Activated CD4-positive, alpha-beta T cell treated with anti-CD3 and anti-CD28 coated beads for 4 hours (primary cell): ENCODE data around the gene MT1X.

ENCODE experiments used
- DNase-seq, 2 donors: peaks; one replicate each; pipeline ENCODE4 v3.0.0-alpha.2; 2020

MT1X gene

GRCh38 chr16:56681939-56682702 is at the start of gene MT1X:
Gene MT1X, plus strand, starts transcription at chr16:56682470. Its CDS starts 71 bp downstream, at chr16:56682541.
- DNase-seq, result peak; percentile 82 to 84

GRCh38 chr16:56632848-56633365 is 49.4 kb upstream of the MT1X start:
- no peak for DNase-seq

- no peak for DNase-seq
Observed at GRCh38 chr16:56633535-56633934, 48.7 kb upstream of the MT1X start.

GRCh38 chr16:56634715-56635440 is 47.4 kb upstream of the MT1X start:
- DNase-seq, result no peak

- DNase-seq, result no peak
Observed at GRCh38 chr16:56635441-56635967, 46.8 kb upstream of the MT1X start.

- DNase-seq, result no peak
Observed at GRCh38 chr16:56636616-56637413, 45.5 kb upstream of the MT1X start.

GRCh38 chr16:56637814-56638750 is 44.2 kb upstream of the MT1X start, which contains the start of gene MT1A:
Gene MT1A, plus strand, starts transcription at chr16:56638666. Its CDS starts 73 bp downstream, at chr16:56638739.
- no peak for DNase-seq

- DNase-seq, result no peak
Observed at GRCh38 chr16:56639045-56639444, 43.2 kb upstream of the MT1X start.

- DNase-seq, result no peak
Observed at GRCh38 chr16:56640076-56640475, 42.2 kb upstream of the MT1X start.

GRCh38 chr16:56641166-56641565 is 41.1 kb upstream of the MT1X start:
- no peak for DNase-seq

- peak; percentile 68 for DNase-seq
Observed at GRCh38 chr16:56643080-56643778, 39.0 kb upstream of the MT1X start.

- no peak for DNase-seq
Observed at GRCh38 chr16:56643833-56644232, 38.4 kb upstream of the MT1X start.

- DNase-seq, result no peak
Observed at GRCh38 chr16:56645311-56645710, 37.0 kb upstream of the MT1X start.

- no peak for DNase-seq
Observed at GRCh38 chr16:56645838-56646237, 36.4 kb upstream of the MT1X start.

GRCh38 chr16:56647641-56648431 is 34.4 kb upstream of the MT1X start:
- DNase-seq, result no peak

GRCh38 chr16:56649271-56649670 is 33.0 kb upstream of the MT1X start:
- DNase-seq, result no peak

GRCh38 chr16:56649820-56650219 is 32.5 kb upstream of the MT1X start:
- DNase-seq, result no peak

- no peak for DNase-seq
Observed at GRCh38 chr16:56651586-56651985, 30.7 kb upstream of the MT1X start, which contains the start of gene MT1B. Gene MT1B, plus strand, starts transcription at chr16:56651886. Its CDS starts 68 bp downstream, at chr16:56651954.

- no peak for DNase-seq
Observed at GRCh38 chr16:56652600-56652999, 29.7 kb upstream of the MT1X start.

- DNase-seq, result no peak
Observed at GRCh38 chr16:56653218-56653617, 29.1 kb upstream of the MT1X start.
